HG02623 (cell line): ENCODE results near the gene SYT17.

ENCODE experiments used
- ATAC-seq: cut with Tn5 transposase; IDR thresholded peaks from one replicate; pipeline ENCODE4 v1.9.1; 2021; ENCODE audit warnings: moderate library complexity; ENCODE audit not compliant: unreplicated experiment

SYT17 gene

DNA sequence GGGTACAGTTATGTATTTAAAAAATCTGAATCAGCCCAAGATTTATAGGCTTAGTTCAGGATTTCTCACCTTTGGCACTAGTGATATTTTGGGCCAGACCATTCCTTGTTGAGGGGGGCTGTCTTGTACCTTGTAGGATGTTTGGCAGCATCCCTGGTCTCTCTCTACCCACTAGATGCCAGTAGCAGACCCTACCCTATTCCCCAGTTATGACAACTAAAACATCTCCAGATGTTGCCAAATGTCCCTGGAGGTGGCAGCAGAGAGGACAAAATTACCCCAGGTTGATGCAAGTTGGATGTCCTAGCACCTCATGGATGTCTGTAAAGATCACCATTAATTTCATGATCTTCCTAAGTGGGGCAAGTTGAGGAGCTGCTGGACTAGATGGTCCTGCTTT, 45.8 kb downstream of the SYT17 start:
- ATAC-seq = no peak

GRCh38 chr16:19215705-19216104, 47.7 kb downstream of the SYT17 start:
- no peak for ATAC-seq

DNA sequence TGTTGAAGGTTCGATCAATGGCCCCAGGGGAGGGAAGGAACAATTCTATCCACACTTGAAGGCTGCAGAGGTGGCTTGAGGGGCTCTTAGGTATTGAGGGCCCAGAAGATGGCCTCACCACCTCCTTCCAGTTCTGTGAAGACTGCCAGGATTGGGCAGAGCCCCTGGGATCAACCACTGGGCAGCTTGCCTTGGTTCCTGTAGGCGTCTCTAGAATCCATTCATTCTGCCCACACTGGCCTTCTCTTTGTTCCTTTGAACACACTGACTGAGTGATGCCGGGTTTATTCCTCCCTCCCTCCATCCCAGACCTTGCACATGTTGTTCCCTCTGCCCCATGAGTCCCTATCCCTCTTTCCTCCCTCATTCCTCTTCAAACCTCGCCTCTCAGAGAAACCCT, 50.5 kb downstream of the SYT17 start:
- no peak for ATAC-seq

GRCh38 chr16:19219836-19220235, 51.8 kb downstream of the SYT17 start:
- ATAC-seq = no peak

DNA sequence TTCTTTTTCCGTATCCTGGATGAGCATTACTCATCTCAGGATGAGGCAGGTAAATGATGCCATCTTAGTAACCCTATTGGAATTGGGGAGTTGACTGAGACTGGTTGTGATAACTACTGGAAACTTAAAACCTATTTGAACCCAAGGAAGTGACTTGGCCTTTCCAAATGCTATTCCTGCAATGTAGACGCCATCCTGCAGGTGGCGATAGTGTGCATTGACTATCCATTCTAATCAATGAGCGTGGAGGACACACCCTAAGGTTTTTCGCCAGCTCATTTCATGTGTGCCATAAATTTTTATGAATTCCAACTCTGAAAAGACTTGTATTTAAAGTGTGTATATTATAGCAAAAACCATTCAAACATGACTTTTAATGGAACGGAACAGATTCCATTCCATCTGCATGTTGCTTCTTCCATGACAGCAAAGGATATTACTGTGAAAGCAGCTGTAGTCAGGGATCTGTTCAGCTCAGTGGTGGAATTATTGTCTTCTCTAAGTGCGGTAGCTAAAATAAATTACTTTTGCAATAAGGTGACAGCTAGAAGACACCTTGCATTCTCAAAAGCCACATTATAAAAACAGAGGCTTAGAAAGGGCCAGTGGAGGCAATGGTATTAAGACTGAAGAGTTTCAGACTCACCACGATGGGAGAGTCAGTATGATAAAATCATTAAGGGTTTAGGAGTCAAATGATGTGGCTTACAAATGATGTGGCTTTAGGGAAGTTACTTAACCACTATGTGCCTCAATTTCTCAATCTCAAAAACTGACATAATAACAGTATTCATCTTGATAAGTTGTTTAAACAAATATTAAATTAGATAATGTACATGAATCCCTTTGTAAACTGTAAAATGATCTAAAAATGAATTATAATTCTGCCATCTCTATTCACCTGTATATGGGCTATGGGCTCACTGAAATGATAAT, 55.5 kb downstream of the SYT17 start:
- ATAC-seq = no peak

GRCh38 chr16:19225651-19226050, 57.6 kb downstream of the SYT17 start:
- ATAC-seq = no peak

DNA sequence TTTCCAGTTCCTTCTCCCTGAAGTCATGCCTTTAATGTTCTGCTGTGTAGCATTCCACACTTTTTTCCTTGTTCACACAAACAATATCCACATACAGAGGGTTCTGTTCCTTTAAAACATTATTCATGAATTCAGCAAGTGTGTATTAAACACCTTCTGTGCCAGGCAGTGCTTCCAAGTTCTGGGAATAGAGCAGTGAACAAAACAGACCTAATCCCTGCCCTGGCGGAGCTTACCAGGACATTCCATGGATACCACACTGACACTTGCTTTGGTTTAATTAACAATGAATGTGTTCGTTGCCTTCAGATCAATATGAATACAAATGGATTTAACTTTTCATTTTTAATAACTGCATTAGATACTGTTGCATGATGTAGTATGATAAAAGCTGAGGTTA, 59.6 kb downstream of the SYT17 start:
- no peak for ATAC-seq

DNA sequence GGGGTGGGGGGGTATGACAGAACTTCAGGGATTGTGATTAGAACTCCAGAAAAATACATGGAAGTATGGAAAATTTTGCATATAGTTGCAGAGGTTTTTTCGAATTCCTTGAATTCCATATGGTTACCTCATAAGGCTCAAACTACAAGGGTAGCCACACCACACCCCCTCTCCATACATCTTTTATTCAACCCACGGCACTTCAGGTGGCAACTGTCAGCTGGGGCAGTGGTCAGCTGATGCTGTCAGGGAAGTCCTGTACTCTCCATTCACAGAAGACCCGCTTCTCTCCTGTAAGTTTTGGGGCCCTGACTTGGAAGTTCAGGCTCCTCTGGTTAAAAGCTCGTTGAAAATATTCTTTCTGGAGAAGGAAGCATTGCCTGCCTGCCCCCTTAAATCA, 60.0 kb downstream of the SYT17 start:
- ATAC-seq = no peak

GRCh38 chr16:19228575-19228974, 60.5 kb downstream of the SYT17 start:
- no peak for ATAC-seq

GRCh38 chr16:19230575-19230974, 62.5 kb downstream of the SYT17 start:
- no peak for ATAC-seq

DNA sequence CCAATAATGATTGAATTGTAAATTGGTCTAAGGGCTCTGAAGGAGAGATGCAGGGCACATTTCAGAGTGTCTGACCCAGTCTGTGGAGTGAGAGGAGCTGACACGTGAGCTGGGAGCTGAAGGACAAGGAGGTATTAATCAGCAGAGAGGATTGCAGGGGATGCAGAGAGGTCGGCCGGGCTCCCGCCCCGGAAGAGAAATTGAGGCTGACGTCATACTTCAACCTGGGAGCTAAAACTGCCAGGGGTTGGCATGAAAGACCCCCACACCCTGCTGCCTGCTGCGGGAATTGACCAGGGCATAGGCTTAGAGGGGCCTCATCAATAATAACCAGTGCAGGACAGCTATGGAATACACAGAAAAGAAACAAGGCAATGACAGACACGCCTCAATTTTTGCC, 63.8 kb downstream of the SYT17 start:
- ATAC-seq = no peak

- ATAC-seq = no peak
Observed at GRCh38 chr16:19232988-19233387, 64.9 kb downstream of the SYT17 start.

GRCh38 chr16:19235478-19235877, 67.4 kb downstream of the SYT17 start:
- ATAC-seq = no peak

GRCh38 chr16:19235886-19236285, 67.8 kb downstream of the SYT17 start:
- ATAC-seq = no peak

DNA sequence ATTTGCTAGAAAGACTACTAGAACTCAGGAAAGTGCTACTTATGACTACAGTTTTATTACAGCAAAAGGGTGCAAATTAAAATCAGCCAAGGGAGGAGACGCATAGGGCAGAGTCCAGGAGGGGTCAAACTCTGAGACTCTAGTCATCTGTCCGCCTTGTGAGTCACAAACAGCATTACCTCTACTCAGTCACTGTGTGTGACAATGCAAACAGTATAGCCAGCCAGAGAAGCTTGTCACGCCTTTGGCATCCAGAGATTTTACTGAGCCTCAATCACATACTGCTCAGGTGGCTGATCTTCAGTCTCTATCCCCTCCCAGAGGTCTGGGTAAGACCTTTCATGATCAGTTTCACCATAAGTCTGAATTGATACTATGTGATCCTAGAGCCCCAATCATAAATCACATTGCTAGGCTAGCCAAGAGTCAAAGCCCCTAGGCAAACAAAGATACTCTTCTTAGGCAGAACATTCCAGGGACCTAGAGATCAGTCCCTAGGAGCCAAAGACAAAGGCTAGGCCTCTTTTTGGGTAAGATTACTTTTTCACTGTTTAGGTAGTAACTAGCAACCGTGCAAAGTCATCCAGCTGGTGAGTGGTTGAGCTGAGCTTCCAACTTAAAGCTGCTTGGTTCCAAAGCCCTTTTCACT, 68.6 kb downstream of the SYT17 start:
- no peak for ATAC-seq

- no peak for ATAC-seq
Observed at GRCh38 chr16:19238406-19238805, 70.4 kb downstream of the SYT17 start.

GRCh38 chr16:19239511-19240155, 71.6 kb downstream of the SYT17 start:
- no peak for ATAC-seq

DNA sequence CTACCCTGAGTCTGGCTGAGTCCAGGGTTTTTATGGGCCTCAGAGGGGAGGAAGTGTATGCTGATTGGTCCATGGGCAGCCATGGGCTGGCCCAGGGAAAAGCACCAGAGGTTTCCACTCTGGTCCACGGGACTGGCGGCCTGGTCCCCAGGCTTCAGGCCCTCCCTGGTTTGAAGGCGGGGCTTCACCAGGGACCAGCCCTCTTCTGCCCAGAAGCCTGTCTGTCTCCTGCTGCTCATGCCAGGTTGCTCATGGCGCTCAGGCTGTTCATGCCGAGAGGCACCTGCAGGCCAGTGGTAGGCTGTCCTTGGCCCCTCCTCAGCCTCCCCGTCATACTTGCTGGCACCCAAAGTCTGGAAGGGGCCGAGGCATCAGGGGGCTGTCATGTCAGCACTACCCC, 72.5 kb downstream of the SYT17 start:
- ATAC-seq = no peak

- no peak for ATAC-seq
Observed at GRCh38 chr16:19241512-19241911, 73.5 kb downstream of the SYT17 start.

DNA sequence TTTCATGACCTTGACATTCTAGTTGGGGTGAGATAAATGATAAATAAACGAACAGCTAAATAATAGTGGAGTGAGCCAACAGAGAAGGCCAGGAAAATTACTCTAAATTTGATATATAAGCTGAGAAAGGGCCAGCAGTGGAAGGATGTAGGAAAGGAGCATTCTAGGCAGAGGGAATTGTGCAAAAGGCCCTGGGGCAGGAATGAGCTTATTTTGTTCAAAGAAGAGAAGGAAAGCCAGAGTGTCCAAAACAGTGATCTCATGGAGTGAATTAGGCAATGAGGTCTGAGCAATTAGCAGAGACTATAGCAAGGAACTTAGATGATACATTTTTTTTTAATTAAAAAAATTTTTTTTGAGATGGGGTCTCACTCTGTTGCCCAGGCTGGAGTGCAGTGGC, 74.1 kb downstream of the SYT17 start:
- no peak for ATAC-seq

DNA sequence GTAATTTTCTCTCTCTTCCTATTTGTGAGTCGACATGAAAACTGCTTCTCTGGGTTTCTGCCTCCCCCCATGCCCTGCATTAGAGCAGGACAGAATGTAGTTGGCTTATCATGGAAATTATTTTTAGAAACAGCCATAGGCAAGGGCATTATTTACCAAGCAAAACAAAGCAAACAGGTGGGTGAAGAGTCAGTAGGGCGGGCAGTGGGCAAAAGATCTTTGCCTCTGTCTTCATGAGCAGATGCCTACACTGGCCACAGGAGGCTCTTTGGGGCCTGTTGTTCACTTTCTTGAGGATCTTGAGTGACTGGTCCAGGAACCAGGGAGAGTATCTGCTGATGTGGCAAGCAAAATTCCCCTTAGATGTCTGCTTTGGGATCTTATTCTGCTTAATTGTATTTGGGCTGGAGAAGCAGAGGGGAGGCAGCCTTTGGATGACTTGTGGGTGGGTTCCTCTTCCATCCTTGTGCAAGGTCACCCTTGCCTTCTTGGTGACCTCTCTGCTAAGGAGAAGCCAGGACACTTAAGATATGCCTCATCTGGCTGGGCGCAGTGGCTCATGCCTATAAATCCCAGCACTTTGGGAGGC, 75.0 kb downstream of the SYT17 start:
- no peak for ATAC-seq
